Upper lobe of right lung (tissue), 1 donor: ENCODE measurements around the gene IBSP. TPM values are rescaled to one million over a fixed set of nuclear protein-coding genes. Genes with fewer than 3 reads are reported as not detected.
A peak's percentile ranks its signal among the peaks of the same experiment; 100 is the strongest.

ENCODE experiments used
- ATAC-seq: fragments of 200-7000 bp; cut with Tn5 transposase; one replicate; pipeline ENCODE4 v1.9.1; 2020; ENCODE audit warnings: mild to moderate bottlenecking, moderate library complexity
- DNase-seq: peaks from one replicate; pipeline ENCODE4 v3.0.0-alpha.2; 2020
- H3K27ac ChIP-seq: fragments of 200-600 bp; one replicate; pipeline ENCODE4 v1.8.0; 2022
- H3K27me3 ChIP-seq: fragments of 200-600 bp; one replicate; pipeline ENCODE4 v1.8.0; 2022; ENCODE audit warnings: mild to moderate bottlenecking
- H3K36me3 ChIP-seq: fragments of 200-600 bp; one replicate; pipeline ENCODE4 v1.8.0; 2022
- H3K4me1 ChIP-seq: fragments of 200-600 bp; one replicate; pipeline ENCODE4 v1.8.0; 2022
- H3K4me3 ChIP-seq: fragments of 200-600 bp; one replicate; pipeline ENCODE4 v1.8.0; 2022; ENCODE audit warnings: mild to moderate bottlenecking
- H3K9me3 ChIP-seq: fragments of 200-600 bp; one replicate; pipeline ENCODE4 v1.8.0; 2022
- CTCF ChIP-seq: fragments of 200-600 bp; IDR thresholded peaks from one replicate; pipeline ENCODE4 v1.8.0; 2022; ENCODE audit warnings: antibody characterized with exemption
- intact Hi-C: fragments of 100-400 bp; cut with DNase I; formaldehyde crosslinking; loops from one replicate; pipeline ENCODE4 v1.11.0; 2022
- total RNA-seq: library from RNA; stranded (reverse); fragmentation: NEBNext Ultra II Directional; extraction: Animal tissue kit (Norgen Biotek cat#: 25700); gene quantifications from one replicate; pipeline ENCODE4 v1.2.1, GENCODE V29; 2021
- donor health status: DM: no; HTN: yes; CAD: no; lungs with severe emphysema.

Gene IBSP
- total RNA-seq, 1 donor from 2014 or later = not detected

GRCh38 chr4:87783781-87784180 lies 15.6 kb upstream of the IBSP start:
- Histone ChIP-seq H3K27me3 (no peaks in the 10 kb centered on the region), H3K36me3 (no peaks in the 10 kb centered on the region), H3K9me3 (no peaks in the 10 kb centered on the region), H3K4me1 (no peaks in the 10 kb centered on the region), H3K27ac (no peak overlapping the region), H3K4me3 (no peak overlapping the region)
- intact Hi-C loops = no loop called here
- ATAC-seq (no peak), DNase-seq (no peak)
- TF ChIP-seq CTCF = no peak

- no peaks in the 10 kb centered on the region for H3K36me3 ChIP-seq
- no peak overlapping the region for H3K27ac ChIP-seq
- no peaks in the 10 kb centered on the region for H3K9me3 ChIP-seq
- intact Hi-C loops = no loop called here
- TF ChIP-seq CTCF = no peak
- peak; percentile 55 for DNase-seq
- no peak for ATAC-seq
- no peak overlapping the region for H3K4me3 ChIP-seq
- no peaks in the 10 kb centered on the region for H3K4me1 ChIP-seq
- no peaks in the 10 kb centered on the region for H3K27me3 ChIP-seq
Observed at GRCh38 chr4:87785731-87786509, 13.4 kb upstream of the IBSP start.

- Histone ChIP-seq H3K27me3 (no peaks in the 10 kb centered on the region), H3K36me3 (no peaks in the 10 kb centered on the region), H3K4me3 (no peak overlapping the region), H3K27ac (no peak overlapping the region), H3K4me1 (no peaks in the 10 kb centered on the region), H3K9me3 (no peaks in the 10 kb centered on the region)
- intact Hi-C loops = no loop called here
- no peak for TF ChIP-seq CTCF
- ATAC-seq = no peak
- no peak for DNase-seq
Observed at GRCh38 chr4:87802858-87803257, 3.5 kb downstream of the IBSP start.

GRCh38 chr4:87803421-87803820 lies 4.1 kb downstream of the IBSP start:
- no peak overlapping the region for H3K4me3 ChIP-seq
- ATAC-seq (no peak), DNase-seq (no peak)
- intact Hi-C loops = no loop called here
- TF ChIP-seq CTCF = no peak
- H3K27ac ChIP-seq = no peak overlapping the region
- no peaks in the 10 kb centered on the region for H3K36me3 ChIP-seq
- H3K9me3 ChIP-seq = no peaks in the 10 kb centered on the region
- no peaks in the 10 kb centered on the region for H3K27me3 ChIP-seq
- no peaks in the 10 kb centered on the region for H3K4me1 ChIP-seq

GRCh38 chr4:87804871-87805270 lies 5.5 kb downstream of the IBSP start:
- Histone ChIP-seq H3K36me3 (no peaks in the 10 kb centered on the region), H3K4me3 (no peak overlapping the region), H3K27ac (no peak overlapping the region), H3K4me1 (no peaks in the 10 kb centered on the region), H3K27me3 (no peaks in the 10 kb centered on the region), H3K9me3 (no peaks in the 10 kb centered on the region)
- ATAC-seq (no peak), DNase-seq (no peak)
- TF ChIP-seq CTCF = no peak
- intact Hi-C loops = no loop called here

- ATAC-seq (peak; percentile 36), DNase-seq (no peak)
- no peak for TF ChIP-seq CTCF
- no peaks in the 10 kb centered on the region for H3K36me3 ChIP-seq
- no peaks in the 10 kb centered on the region for H3K4me1 ChIP-seq
- no peak overlapping the region for H3K4me3 ChIP-seq
- no peak overlapping the region for H3K27ac ChIP-seq
- H3K9me3 ChIP-seq = no peaks in the 10 kb centered on the region
- intact Hi-C loops = no loop called here
- H3K27me3 ChIP-seq = no peaks in the 10 kb centered on the region
Observed at GRCh38 chr4:87805971-87806370, 6.6 kb downstream of the IBSP start.
